H1 (cell line): ENCODE results near the gene DIAPH1.
"Not testable (repeated sequence)": the region's sequence is repeated elsewhere in the genome, so short reads cannot be mapped to it uniquely, and the experiment has no call there.

Experiments used
- CTCF ChIP-seq, 3 experiments: IDR thresholded peaks; 1 replicate in 2 of 3; 2 replicates in 1 of 3; pipeline versions ENCODE4 v1.5.1 to v1.6.1; 2011; ENCODE audit warnings: low read length in 3 of 3, mild to moderate bottlenecking in 3 of 3, inconsistent platforms in 2 of 3, low read depth in 1 of 3, moderate library complexity in 1 of 3; ENCODE audit not compliant: insufficient read depth in 1 of 3; ENCODE audit errors: control extremely low read depth in 1 of 3
- GTF2F1 ChIP-seq: IDR thresholded peaks from 2 replicates; pipeline ENCODE4 v1.6.1; 2012; ENCODE audit warnings: low read depth, low read length, improper control_type of control experiment, borderline replicate concordance
- MAX ChIP-seq: IDR thresholded peaks from 2 replicates; pipeline ENCODE4 v1.6.1; 2012; ENCODE audit warnings: inconsistent platforms
- POLR2AphosphoS5 ChIP-seq: IDR thresholded peaks from 2 replicates; pipeline ENCODE4 v1.6.1; 2011; ENCODE audit warnings: low read depth, low read length
- SP1 ChIP-seq: IDR thresholded peaks from 2 replicates; pipeline ENCODE4 v1.6.1; 2011; ENCODE audit warnings: low read depth, low read length
- USF2 ChIP-seq: IDR thresholded peaks from 2 replicates; pipeline ENCODE4 v1.6.1; 2011; ENCODE audit warnings: low read length, improper control_type of control experiment

GRCh38 chr5:141609921-141610320 is 8.9 kb downstream of the DIAPH1 start:
- not testable (repeated sequence) for TF ChIP-seq CTCF (IDR thresholded peaks at IDR 0.05; ENCODE audit: control extremely low read depth in 1 of 3, insufficient read depth in 1 of 3, low read depth in 1 of 3, low read length in 3 of 3); SP1; GTF2F1; POLR2AphosphoS5; USF2; MAX
